Fibroblast of lung (primary cell): Measurements from ENCODE around the gene EDDM3A. TPM values are rescaled to one million over a fixed set of nuclear protein-coding genes. Genes with fewer than 3 reads are reported as not detected.

Experiments
- DNase-seq, 2 donors: peaks; one replicate each; pipeline versions ENCODE4 v3.0.0 to v3.0.0-alpha.2; 2010; ENCODE audit warnings: low read depth in 2 of 2
- H2AFZ ChIP-seq: 2 replicates; pipeline ENCODE4 v1.5.1; 2012; ENCODE audit warnings: low read length, control low read depth, inconsistent platforms
- H3K27ac ChIP-seq: 2 replicates; pipeline ENCODE4 v1.5.1; 2011; ENCODE audit warnings: low read length, control low read depth; ENCODE audit not compliant: insufficient read depth
- H3K27me3 ChIP-seq: 2 replicates; pipeline ENCODE4 v1.5.1; 2011; ENCODE audit warnings: mild to moderate bottlenecking, low read length; ENCODE audit not compliant: control insufficient read depth, insufficient read depth
- H3K36me3 ChIP-seq: 2 replicates; pipeline ENCODE4 v1.5.1; 2011; ENCODE audit warnings: low read length; ENCODE audit not compliant: control insufficient read depth, insufficient read depth
- H3K4me1 ChIP-seq: 2 replicates; pipeline ENCODE4 v1.5.1; 2011; ENCODE audit warnings: low read length; ENCODE audit not compliant: control insufficient read depth, insufficient read depth; ENCODE audit errors: extremely low read depth
- H3K4me2 ChIP-seq: 2 replicates; pipeline ENCODE4 v1.5.1; 2011; ENCODE audit warnings: low read length, control low read depth; ENCODE audit not compliant: insufficient read depth; ENCODE audit errors: extremely low read depth
- H3K4me3 ChIP-seq, 4 experiments: fragments of 200-600 bp in 1 of 4; sonication (generic) in 1 of 4; replicated peaks in 1 of 4; 2 replicates each; pipeline ENCODE4 v1.5.1; 2011 to 2016; ENCODE audit warnings: low read length in 4 of 4, low read depth in 3 of 4, mild to moderate bottlenecking in 3 of 4, control low read depth in 2 of 4, inconsistent platforms in 1 of 4, mixed read lengths in 1 of 4; ENCODE audit not compliant: insufficient read depth in 1 of 4; ENCODE audit errors: control extremely low read depth in 1 of 4
- H3K79me2 ChIP-seq: 2 replicates; pipeline ENCODE4 v1.5.1; 2012; ENCODE audit warnings: mild to moderate bottlenecking, low read length, inconsistent platforms; ENCODE audit not compliant: control insufficient read depth, insufficient read depth
- H3K9ac ChIP-seq: 2 replicates; pipeline ENCODE4 v1.5.1; 2011; ENCODE audit warnings: mild to moderate bottlenecking, low read length, control low read depth; ENCODE audit not compliant: insufficient read depth
- H3K9me3 ChIP-seq: 2 replicates; pipeline ENCODE4 v1.5.1; 2012; ENCODE audit warnings: low read depth, low read length; ENCODE audit not compliant: control insufficient read depth, insufficient read depth
- H4K20me1 ChIP-seq: 2 replicates; pipeline ENCODE4 v1.5.1; 2011; ENCODE audit warnings: low read length; ENCODE audit not compliant: control insufficient read depth, insufficient read depth; ENCODE audit errors: extremely low read depth
- CTCF ChIP-seq, 2 donors: IDR thresholded peaks in 1 of 2; conservative IDR thresholded peaks in 1 of 2; 1 replicate in 1 of 2; 2 replicates in 1 of 2; pipeline ENCODE4 v1.5.1; 2011 to 2012; ENCODE audit warnings: low read length in 2 of 2, control low read depth in 1 of 2, inconsistent platforms in 1 of 2, low read depth in 1 of 2, mild to moderate bottlenecking in 1 of 2
- EZH2 ChIP-seq: IDR thresholded peaks from 2 replicates; pipeline ENCODE4 v1.5.1; 2012; ENCODE audit warnings: low read length, control low read depth, mild to moderate bottlenecking; ENCODE audit errors: missing control alignments
- polyA plus RNA-seq, 2 donors: library from polyadenylated mRNA; depleted of rRNA in 1 of 2; stranded (reverse) in 1 of 2; unstranded in 1 of 2; fragments of >200 nt; gene quantifications; 2 replicates each; pipeline ENCODE4 v1.2.1, GENCODE V29; 2011 to 2012; ENCODE audit warnings: missing spikeins in 1 of 2
- total RNA-seq: library from RNA; depleted of rRNA; stranded (reverse); fragments of >200 nt; gene quantifications from 2 replicates; pipeline ENCODE4 v1.2.1, GENCODE V29; 2014

Gene EDDM3A
- total and polyA plus RNA-seq, 2 donors (not counting 1 experiment from before 2014, with no cell fraction given), result not detected

- Histone ChIP-seq H3K79me2 (no peaks in the 10 kb centered on the region), H2AFZ (no peak overlapping the region), H3K27me3 (no peaks in the 10 kb centered on the region), H3K36me3 (no peaks in the 10 kb centered on the region), H3K4me1 (no peaks in the 10 kb centered on the region), H3K9ac (no peak overlapping the region), H3K9me3 (no peaks in the 10 kb centered on the region), H3K27ac (no peak overlapping the region), H3K4me2 (no peak overlapping the region), H3K4me3 (no peak overlapping the region), H4K20me1 (no peaks in the 10 kb centered on the region)
- TF ChIP-seq EZH2, result no peak
- no peak for TF ChIP-seq CTCF (conservative IDR thresholded peaks at IDR 0.05 in 1 of 2, IDR thresholded peaks at IDR 0.05 in 1 of 2; ENCODE audit: low read depth in 1 of 2, low read length in 2 of 2)
- no peak for DNase-seq
Measured at GRCh38 chr14:20791187-20791586, 45.5 kb downstream of the EDDM3A start.

GRCh38 chr14:20791597-20791996 is 45.9 kb downstream of the EDDM3A start:
- no peaks in the 10 kb centered on the region for H3K36me3 ChIP-seq
- no peak overlapping the region for H2AFZ ChIP-seq
- no peaks in the 10 kb centered on the region for H3K4me1 ChIP-seq
- H3K4me3 ChIP-seq, result no peak overlapping the region
- no peak for DNase-seq
- H3K27ac ChIP-seq, result no peak overlapping the region
- no peaks in the 10 kb centered on the region for H3K9me3 ChIP-seq
- no peak overlapping the region for H3K4me2 ChIP-seq
- TF ChIP-seq CTCF (conservative IDR thresholded peaks at IDR 0.05 in 1 of 2, IDR thresholded peaks at IDR 0.05 in 1 of 2; ENCODE audit: low read depth in 1 of 2, low read length in 2 of 2) (no peak), EZH2 (no peak)
- H3K79me2 ChIP-seq, result no peaks in the 10 kb centered on the region
- no peak overlapping the region for H3K9ac ChIP-seq
- H4K20me1 ChIP-seq, result no peaks in the 10 kb centered on the region
- H3K27me3 ChIP-seq, result no peaks in the 10 kb centered on the region

- H4K20me1 ChIP-seq, result no peaks in the 10 kb centered on the region
- no peak for TF ChIP-seq CTCF (conservative IDR thresholded peaks at IDR 0.05 in 1 of 2, IDR thresholded peaks at IDR 0.05 in 1 of 2; ENCODE audit: low read depth in 1 of 2, low read length in 2 of 2)
- no peak for TF ChIP-seq EZH2
- no peak overlapping the region for H2AFZ ChIP-seq
- no peaks in the 10 kb centered on the region for H3K79me2 ChIP-seq
- H3K9ac ChIP-seq, result no peak overlapping the region
- no peaks in the 10 kb centered on the region for H3K4me1 ChIP-seq
- no peaks in the 10 kb centered on the region for H3K36me3 ChIP-seq
- H3K27ac ChIP-seq, result no peak overlapping the region
- DNase-seq, result no peak
- H3K9me3 ChIP-seq, result no peaks in the 10 kb centered on the region
- H3K4me2 ChIP-seq, result no peak overlapping the region
- H3K4me3 ChIP-seq, result no peak overlapping the region
- H3K27me3 ChIP-seq, result no peaks in the 10 kb centered on the region
Measured at GRCh38 chr14:20792556-20792955, 46.9 kb downstream of the EDDM3A start.
